Trophoblast cell (in vitro differentiated cells and primary cell): ENCODE data around the gene ERICH6B.

Experiments used
- DNase-seq, 2 donors: peaks; one replicate each; pipeline ENCODE4 v3.0.0-alpha.2; 2016
- H2AFZ ChIP-seq: 2 replicates; pipeline ENCODE4 v1.6.1; 2013; ENCODE audit warnings: low read length, moderate library complexity, mild to moderate bottlenecking; ENCODE audit not compliant: insufficient read depth, poor library complexity
- H2AK5ac ChIP-seq: 2 replicates; pipeline ENCODE4 v1.6.1; 2013; ENCODE audit warnings: mild to moderate bottlenecking, low read length
- H2BK120ac ChIP-seq: 2 replicates; pipeline ENCODE4 v1.6.1; 2013; ENCODE audit warnings: low read length, mild to moderate bottlenecking, moderate library complexity; ENCODE audit not compliant: insufficient read depth, poor library complexity
- H2BK12ac ChIP-seq: 2 replicates; pipeline ENCODE4 v1.6.1; 2013; ENCODE audit warnings: mild to moderate bottlenecking, low read length, moderate library complexity
- H2BK5ac ChIP-seq: 2 replicates; pipeline ENCODE4 v1.6.1; 2013; ENCODE audit warnings: low read length, low read depth, moderate library complexity, mild to moderate bottlenecking; ENCODE audit not compliant: poor library complexity
- H3K14ac ChIP-seq: 2 replicates; pipeline ENCODE4 v1.6.1; 2013; ENCODE audit warnings: mild to moderate bottlenecking, low read length
- H3K18ac ChIP-seq: 2 replicates; pipeline ENCODE4 v1.6.1; 2013; ENCODE audit warnings: mild to moderate bottlenecking, low read length
- H3K23ac ChIP-seq: 2 replicates; pipeline ENCODE4 v1.6.1; 2013; ENCODE audit warnings: low read length
- H3K27ac ChIP-seq: 2 replicates; pipeline ENCODE4 v1.5.1; 2013; ENCODE audit warnings: low read depth, mild to moderate bottlenecking, inconsistent platforms, low read length, moderate library complexity
- H3K27me3 ChIP-seq: 2 replicates; pipeline ENCODE4 v1.6.1; 2013; ENCODE audit warnings: inconsistent platforms, mild to moderate bottlenecking, low read length, moderate library complexity; ENCODE audit not compliant: insufficient read depth
- H3K36me3 ChIP-seq, 2 experiments: 1 replicate in 1 of 2; 2 replicates in 1 of 2; pipeline ENCODE4 v1.6.1; 2013; ENCODE audit warnings: low read length in 2 of 2, mild to moderate bottlenecking in 2 of 2, moderate library complexity in 1 of 2; ENCODE audit not compliant: insufficient read depth in 2 of 2, control insufficient read depth in 1 of 2
- H3K4ac ChIP-seq: 2 replicates; pipeline ENCODE4 v1.6.1; 2013; ENCODE audit warnings: low read depth, mild to moderate bottlenecking, low read length, moderate library complexity
- H3K4me1 ChIP-seq, 2 experiments: 1 replicate in 1 of 2; 2 replicates in 1 of 2; pipeline ENCODE4 v1.6.1; 2013; ENCODE audit warnings: low read length in 2 of 2, mild to moderate bottlenecking in 2 of 2, moderate library complexity in 1 of 2; ENCODE audit not compliant: insufficient read depth in 2 of 2, control insufficient read depth in 1 of 2
- H3K4me2 ChIP-seq: 2 replicates; pipeline ENCODE4 v1.6.1; 2013; ENCODE audit warnings: inconsistent platforms, mild to moderate bottlenecking, low read length, moderate library complexity
- H3K4me3 ChIP-seq: 2 replicates; pipeline ENCODE4 v1.5.1; 2013; ENCODE audit warnings: mild to moderate bottlenecking, low read depth, low read length, inconsistent platforms
- H3K79me1 ChIP-seq: one replicate; pipeline ENCODE4 v1.6.1; 2013; ENCODE audit warnings: low read length
- H3K79me2 ChIP-seq: 2 replicates; pipeline ENCODE4 v1.6.1; 2013; ENCODE audit warnings: low read length, mild to moderate bottlenecking; ENCODE audit not compliant: control insufficient read depth, insufficient read depth, poor library complexity
- H3K9ac ChIP-seq: 2 replicates; pipeline ENCODE4 v1.6.1; 2013; ENCODE audit warnings: mild to moderate bottlenecking, low read length
- H3K9me3 ChIP-seq: 2 replicates; pipeline ENCODE4 v1.6.1; 2013; ENCODE audit warnings: low read depth, mild to moderate bottlenecking, control low read depth, inconsistent platforms, low read length; ENCODE audit not compliant: insufficient read depth
- H4K12ac ChIP-seq: 2 replicates; pipeline ENCODE4 v1.6.1; 2013; ENCODE audit warnings: low read depth, mild to moderate bottlenecking, low read length, moderate library complexity
- H4K8ac ChIP-seq: 2 replicates; pipeline ENCODE4 v1.6.1; 2013; ENCODE audit warnings: low read depth, mild to moderate bottlenecking, low read length, moderate library complexity
- H4K91ac ChIP-seq: one replicate; pipeline ENCODE4 v1.6.1; 2013; ENCODE audit warnings: low read depth, mild to moderate bottlenecking, low read length, moderate library complexity
- WGBS: extraction: QIAGEN DNeasy Blood & Tissue Kit; methylation state at CpG from one replicate; pipeline ENCODE4 v1.1.7; 2013; ENCODE audit warnings: missing lambda C conversion rate; ENCODE audit not compliant: insufficient read length, insufficient coverage; ENCODE audit errors: extremely low coverage; 5-methylcytosine and 5-hydroxymethylcytosine counted together

ERICH6B gene

GRCh38 chr13:45501175-45501526, 114.4 kb downstream of the ERICH6B start:
- H3K4me1 ChIP-seq, result no peaks in the 10 kb centered on the region
- H3K23ac ChIP-seq, result no peak overlapping the region
- no peak overlapping the region for H4K91ac ChIP-seq
- no peak overlapping the region for H3K4me3 ChIP-seq
- H3K9me3 ChIP-seq, result no peaks in the 10 kb centered on the region
- no peak overlapping the region for H3K27ac ChIP-seq
- no peak overlapping the region for H4K8ac ChIP-seq
- H2BK5ac ChIP-seq, result no peak overlapping the region
- H3K9ac ChIP-seq, result no peak overlapping the region
- no CpG with 5 or more reads among the region's 1 CpG for WGBS
- no peak overlapping the region for H2BK120ac ChIP-seq
- H3K27me3 ChIP-seq, result no peaks in the 10 kb centered on the region
- no peaks in the 10 kb centered on the region for H3K79me1 ChIP-seq
- no peak overlapping the region for H2AK5ac ChIP-seq
- no peak for DNase-seq
- H3K4me2 ChIP-seq, result no peak overlapping the region
- H3K18ac ChIP-seq, result no peak overlapping the region
- peaks cover 19 to 37% of the 10 kb centered on the region in 2 experiments for H3K36me3 ChIP-seq
- H4K12ac ChIP-seq, result no peak overlapping the region
- no peak overlapping the region for H2BK12ac ChIP-seq
- H3K14ac ChIP-seq, result no peak overlapping the region
- H2AFZ ChIP-seq, result no peak overlapping the region
- no peak overlapping the region for H3K4ac ChIP-seq
- no peaks in the 10 kb centered on the region for H3K79me2 ChIP-seq

GRCh38 chr13:45500492-45501174, 114.9 kb downstream of the ERICH6B start:
- Histone ChIP-seq H3K9ac (no peak overlapping the region), H2BK120ac (no peak overlapping the region), H2BK12ac (no peak overlapping the region), H3K14ac (no peak overlapping the region), H4K91ac (no peak overlapping the region), H3K79me1 (no peaks in the 10 kb centered on the region), H4K12ac (no peak overlapping the region), H3K4me3 (no peak overlapping the region), H4K8ac (no peak overlapping the region), H2AK5ac (no peak overlapping the region), H3K18ac (no peak overlapping the region), H2BK5ac (no peak overlapping the region), H3K9me3 (no peaks in the 10 kb centered on the region), H3K4ac (no peak overlapping the region), H3K4me1 (no peaks in the 10 kb centered on the region), H3K4me2 (no peak overlapping the region), H3K79me2 (no peaks in the 10 kb centered on the region), H3K27ac (no peak overlapping the region), H2AFZ (no peak overlapping the region), H3K23ac (no peak overlapping the region), H3K27me3 (no peaks in the 10 kb centered on the region), H3K36me3 (peaks cover 18 to 36% of the 10 kb centered on the region in 2 experiments)
- no CpG with 5 or more reads among the region's 4 CpGs for WGBS
- no peak for DNase-seq

- Histone ChIP-seq H3K9ac (no peak overlapping the region), H2BK5ac (no peak overlapping the region), H3K23ac (no peak overlapping the region), H3K4ac (no peak overlapping the region), H3K27me3 (no peaks in the 10 kb centered on the region), H3K4me2 (no peak overlapping the region), H4K91ac (no peak overlapping the region), H3K14ac (no peak overlapping the region), H4K8ac (no peak overlapping the region), H2BK120ac (no peak overlapping the region), H2AK5ac (no peak overlapping the region), H3K36me3 (peaks cover 21 to 23% of the 10 kb centered on the region in 2 experiments), H2BK12ac (no peak overlapping the region), H4K12ac (no peak overlapping the region), H3K4me1 (no peaks in the 10 kb centered on the region), H3K27ac (no peak overlapping the region), H3K18ac (no peak overlapping the region), H3K9me3 (no peaks in the 10 kb centered on the region), H3K4me3 (no peak overlapping the region), H2AFZ (no peak overlapping the region), H3K79me1 (no peaks in the 10 kb centered on the region), H3K79me2 (no peaks in the 10 kb centered on the region)
- no peak for DNase-seq
- WGBS, result no CpG with 5 or more reads among the region's 7 CpGs
Measured at GRCh38 chr13:45496942-45497341, 118.6 kb downstream of the ERICH6B start.

GRCh38 chr13:45492538-45492937, 123.0 kb downstream of the ERICH6B start:
- Histone ChIP-seq H3K27ac (no peak overlapping the region), H3K4me3 (no peak overlapping the region), H4K91ac (no peak overlapping the region), H3K4ac (no peak overlapping the region), H3K9me3 (no peaks in the 10 kb centered on the region), H3K23ac (no peak overlapping the region), H3K27me3 (no peaks in the 10 kb centered on the region), H2BK12ac (no peak overlapping the region), H3K9ac (no peak overlapping the region), H3K14ac (no peak overlapping the region), H3K4me1 (no peaks in the 10 kb centered on the region), H4K12ac (no peak overlapping the region), H3K79me2 (no peaks in the 10 kb centered on the region), H2BK120ac (no peak overlapping the region), H4K8ac (no peak overlapping the region), H3K18ac (no peak overlapping the region), H2AFZ (no peak overlapping the region), H2AK5ac (no peak overlapping the region), H3K4me2 (no peak overlapping the region), H3K36me3 (peaks cover 19% of the 10 kb centered on the region in 2 experiments), H2BK5ac (no peak overlapping the region), H3K79me1 (no peaks in the 10 kb centered on the region)
- WGBS, result no CpG with 5 or more reads among the region's 1 CpG
- DNase-seq, result peak in 1 of 2 donors; percentile 12
